Body of pancreas (tissue), 4 donors: ENCODE results near the gene CYFIP1.
A peak's percentile ranks its signal among the peaks of the same experiment; 100 is the strongest.

Experiments used
- CTCF ChIP-seq, 7 experiments: fragments of 450-650 bp in 4 of 7; fragments of 200-600 bp in 3 of 7; sonication (generic) in 3 of 7; IDR thresholded peaks; one replicate each; pipeline ENCODE4 v1.5.1; 2016 to 2019; ENCODE audit warnings: antibody characterized with exemption in 7 of 7
- POLR2A ChIP-seq, 3 donors: fragments of 450-650 bp; IDR thresholded peaks; one replicate each; pipeline ENCODE4 v1.6.1; 2016; ENCODE audit warnings: antibody characterized with exemption in 3 of 3, mild to moderate bottlenecking in 2 of 3

GRCh38 chr15:22838292-22839042 is 141.7 kb downstream of the CYFIP1 start, which contains the start of gene NIPA2:
- peak in 3 of 7 experiments; percentile 24 to 33 (median 25) for TF ChIP-seq CTCF (IDR thresholded peaks at IDR 0.05)
- peak; percentile 93 to 96 (median 95) for TF ChIP-seq POLR2A (IDR thresholded peaks at IDR 0.05)
